Measurements from ENCODE around the gene ZNF470.

GRCh38 chr19:56597696-56598095 lies 30.4 kb downstream of the ZNF470 start:
- TF ChIP-seq CTCF (IDR thresholded peaks at IDR 0.05) (no peak), POLR2A (IDR thresholded peaks at IDR 0.05) (no peak)
